BLaER1 treated with 17β-estradiol and CSF1 and Interleukin-3, amounts not matched to agents 10 nM and 100 nM (cell line): ENCODE data around the gene RAB38.

Experiments used
- H3K27ac ChIP-seq, 11 experiments: shearing (Covaris generic); formaldehyde crosslinking; 2 replicates each; pipeline ENCODE4 v1.8.1; 2022
- H3K27me3 ChIP-seq, 11 experiments: shearing (Covaris generic); formaldehyde crosslinking; 2 replicates each; pipeline ENCODE4 v1.8.1; 2022
- H3K36me3 ChIP-seq, 11 experiments: shearing (Covaris generic); formaldehyde crosslinking; 2 replicates each; pipeline ENCODE4 v1.8.1; 2022
- H3K4me1 ChIP-seq, 10 experiments: shearing (Covaris generic); formaldehyde crosslinking; 2 replicates each; pipeline ENCODE4 v1.8.1; 2022
- H3K4me2 ChIP-seq, 11 experiments: shearing (Covaris generic); formaldehyde crosslinking; 2 replicates each; pipeline ENCODE4 v1.8.1; 2022
- H3K4me3 ChIP-seq, 10 experiments: shearing (Covaris generic); formaldehyde crosslinking; 2 replicates each; pipeline ENCODE4 v1.8.1; 2022
- H3K9ac ChIP-seq, 11 experiments: shearing (Covaris generic); formaldehyde crosslinking; 2 replicates each; pipeline ENCODE4 v1.8.1; 2022
- H3K9me3 ChIP-seq, 11 experiments: shearing (Covaris generic); formaldehyde crosslinking; replicated peaks in 1 of 11; 2 replicates each; pipeline ENCODE4 v1.8.1; 2022
- H4K20me1 ChIP-seq, 11 experiments: shearing (Covaris generic); formaldehyde crosslinking; 2 replicates each; pipeline ENCODE4 v1.8.1; 2022
- Cebpa-rat ChIP-seq, 11 experiments: shearing (Covaris generic); IDR thresholded peaks; 2 replicates each; pipeline ENCODE4 v1.8.1; 2022

RAB38 gene

GRCh38 chr11:88064097-88064705, 111.0 kb downstream of the RAB38 start:
- peaks cover 3 to 7% (median 6%) of the 10 kb centered on the region in 11 experiments; a peak in 20 of 22 replicates for H3K9me3 ChIP-seq
- H3K27ac ChIP-seq = no peak overlapping the region
- H3K27me3 ChIP-seq = no peaks in the 10 kb centered on the region
- no peak overlapping the region for H3K4me3 ChIP-seq
- H3K4me2 ChIP-seq = no peak overlapping the region
- TF ChIP-seq Cebpa-rat (IDR thresholded peaks at IDR 0.05) = no peak
- H4K20me1 ChIP-seq = no peaks in the 10 kb centered on the region
- no peaks in the 10 kb centered on the region for H3K36me3 ChIP-seq
- no peaks in the 10 kb centered on the region for H3K4me1 ChIP-seq
- no peak overlapping the region for H3K9ac ChIP-seq
